ENCODE results near the gene AFF3. TPM values are rescaled to one million over a fixed set of nuclear protein-coding genes. Genes with fewer than 3 reads are reported as not detected.

The AFF3 gene
- total and polyA plus RNA-seq, 2 donors (not counting 1 experiment from before 2014, with no cell fraction given): 0.50 to 2.5 TPM

DNA sequence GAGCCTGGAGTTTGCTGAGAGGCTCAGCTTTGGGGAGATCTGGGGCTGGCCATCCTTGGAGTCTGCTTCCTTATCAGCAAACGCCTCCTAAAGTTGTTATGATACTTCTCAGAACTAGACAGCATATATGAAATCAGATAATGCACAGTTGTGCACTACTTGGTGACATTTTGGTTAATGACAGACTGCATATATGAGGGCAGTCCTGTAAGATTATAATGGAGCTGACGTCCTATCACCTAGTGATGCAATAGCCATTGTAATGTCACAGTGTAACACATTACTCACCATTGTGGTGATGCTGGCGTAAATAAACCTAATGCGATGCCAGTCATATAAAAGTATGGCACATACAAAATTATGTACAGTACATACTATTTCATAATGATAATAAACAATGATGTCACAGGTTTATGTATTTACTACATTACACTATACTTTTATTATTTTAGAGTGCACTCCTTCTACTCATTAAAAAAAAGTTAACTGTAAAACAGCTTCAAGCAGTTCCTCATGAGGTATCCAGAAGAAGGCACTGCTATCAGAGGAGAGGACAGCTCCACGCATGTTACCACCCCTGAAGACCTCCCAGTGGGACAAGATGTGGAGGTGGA lies 354.5 kb downstream of the AFF3 start:
- peak in 1 of 2 donors; percentile 41 for DNase-seq (ENCODE audit: low read depth in 2 of 2)
- Histone ChIP-seq H3K36me3 (ENCODE audit: control insufficient read depth, insufficient read depth, low read length) (no peaks in the 10 kb centered on the region), H3K9me3 (ENCODE audit: control insufficient read depth, insufficient read depth, low read depth, low read length) (no peaks in the 10 kb centered on the region), H3K27ac (ENCODE audit: insufficient read depth, low read length) (no peak overlapping the region), H4K20me1 (ENCODE audit: control insufficient read depth, extremely low read depth, insufficient read depth, low read length) (no peaks in the 10 kb centered on the region), H3K9ac (ENCODE audit: insufficient read depth, low read length) (no peak overlapping the region), H3K4me1 (ENCODE audit: control insufficient read depth, extremely low read depth, insufficient read depth, low read length) (no peaks in the 10 kb centered on the region), H3K27me3 (ENCODE audit: control insufficient read depth, insufficient read depth, low read length) (no peaks in the 10 kb centered on the region), H2AFZ (ENCODE audit: low read length) (no peak overlapping the region), H3K4me3 (replicated peaks in 1 of 4; ENCODE audit: control extremely low read depth in 1 of 4, insufficient read depth in 1 of 4, low read depth in 3 of 4, low read length in 4 of 4) (no peak overlapping the region), H3K79me2 (ENCODE audit: control insufficient read depth, insufficient read depth, low read length) (no peaks in the 10 kb centered on the region), H3K4me2 (ENCODE audit: extremely low read depth, insufficient read depth, low read length) (no peak overlapping the region)
- TF ChIP-seq CTCF (conservative IDR thresholded peaks at IDR 0.05 in 1 of 2, IDR thresholded peaks at IDR 0.05 in 1 of 2; ENCODE audit: low read depth in 1 of 2, low read length in 2 of 2) (no peak), EZH2 (IDR thresholded peaks at IDR 0.05; ENCODE audit: low read length, missing control alignments) (no peak)

GRCh38 chr2:99786636-99787390 lies 355.6 kb downstream of the AFF3 start:
- Histone ChIP-seq H3K4me2 (ENCODE audit: extremely low read depth, insufficient read depth, low read length) (no peak overlapping the region), H3K9me3 (ENCODE audit: control insufficient read depth, insufficient read depth, low read depth, low read length) (no peaks in the 10 kb centered on the region), H3K36me3 (ENCODE audit: control insufficient read depth, insufficient read depth, low read length) (no peaks in the 10 kb centered on the region), H4K20me1 (ENCODE audit: control insufficient read depth, extremely low read depth, insufficient read depth, low read length) (no peaks in the 10 kb centered on the region), H3K27ac (ENCODE audit: insufficient read depth, low read length) (no peak overlapping the region), H3K4me3 (replicated peaks in 1 of 4; ENCODE audit: control extremely low read depth in 1 of 4, insufficient read depth in 1 of 4, low read depth in 3 of 4, low read length in 4 of 4) (no peak overlapping the region), H2AFZ (ENCODE audit: low read length) (no peak overlapping the region), H3K4me1 (ENCODE audit: control insufficient read depth, extremely low read depth, insufficient read depth, low read length) (no peaks in the 10 kb centered on the region), H3K9ac (ENCODE audit: insufficient read depth, low read length) (no peak overlapping the region), H3K27me3 (ENCODE audit: control insufficient read depth, insufficient read depth, low read length) (no peaks in the 10 kb centered on the region), H3K79me2 (ENCODE audit: control insufficient read depth, insufficient read depth, low read length) (no peaks in the 10 kb centered on the region)
- no peak for TF ChIP-seq EZH2 (IDR thresholded peaks at IDR 0.05; ENCODE audit: low read length, missing control alignments)
- no peak for TF ChIP-seq CTCF (conservative IDR thresholded peaks at IDR 0.05 in 1 of 2, IDR thresholded peaks at IDR 0.05 in 1 of 2; ENCODE audit: low read depth in 1 of 2, low read length in 2 of 2)
- DNase-seq (ENCODE audit: low read depth in 2 of 2): no peak

DNA sequence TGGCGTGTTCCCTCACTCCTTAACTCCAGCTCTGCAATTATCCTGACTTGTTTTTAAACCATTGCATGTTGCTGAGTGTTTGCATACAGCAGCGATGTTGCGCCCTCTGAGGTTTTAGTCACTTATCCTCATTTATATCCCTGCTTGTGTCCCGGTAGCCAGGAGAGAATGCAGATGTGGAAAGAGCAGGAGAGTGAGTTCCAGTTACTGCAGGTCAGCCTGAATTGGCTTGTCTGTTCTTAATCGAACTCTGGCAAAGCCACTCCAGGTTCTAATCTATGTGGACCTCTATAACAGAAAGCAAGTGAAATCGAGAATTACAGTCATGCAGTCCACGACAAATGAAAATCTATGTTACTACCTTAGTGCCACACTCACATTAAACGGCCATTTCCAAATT lies 357.4 kb downstream of the AFF3 start:
- no peak overlapping the region for H2AFZ ChIP-seq (ENCODE audit: low read length)
- no peak for DNase-seq (ENCODE audit: low read depth in 2 of 2)
- H3K9ac ChIP-seq (ENCODE audit: insufficient read depth, low read length): no peak overlapping the region
- no peak overlapping the region for H3K4me3 ChIP-seq (replicated peaks in 1 of 4; ENCODE audit: control extremely low read depth in 1 of 4, insufficient read depth in 1 of 4, low read depth in 3 of 4, low read length in 4 of 4)
- TF ChIP-seq CTCF (conservative IDR thresholded peaks at IDR 0.05 in 1 of 2, IDR thresholded peaks at IDR 0.05 in 1 of 2; ENCODE audit: low read depth in 1 of 2, low read length in 2 of 2): no peak
- no peak for TF ChIP-seq EZH2 (IDR thresholded peaks at IDR 0.05; ENCODE audit: low read length, missing control alignments)
- H3K4me2 ChIP-seq (ENCODE audit: extremely low read depth, insufficient read depth, low read length): no peak overlapping the region
- no peaks in the 10 kb centered on the region for H3K79me2 ChIP-seq (ENCODE audit: control insufficient read depth, insufficient read depth, low read length)
- H3K36me3 ChIP-seq (ENCODE audit: control insufficient read depth, insufficient read depth, low read length): no peaks in the 10 kb centered on the region
- H3K9me3 ChIP-seq (ENCODE audit: control insufficient read depth, insufficient read depth, low read depth, low read length): no peaks in the 10 kb centered on the region
- H4K20me1 ChIP-seq (ENCODE audit: control insufficient read depth, extremely low read depth, insufficient read depth, low read length): no peaks in the 10 kb centered on the region
- no peak overlapping the region for H3K27ac ChIP-seq (ENCODE audit: insufficient read depth, low read length)
- no peaks in the 10 kb centered on the region for H3K27me3 ChIP-seq (ENCODE audit: control insufficient read depth, insufficient read depth, low read length)
- H3K4me1 ChIP-seq (ENCODE audit: control insufficient read depth, extremely low read depth, insufficient read depth, low read length): no peaks in the 10 kb centered on the region

All from fibroblast of lung (primary cell).